DND-41 (cell line): ENCODE measurements around the gene MYCBP2.

ENCODE experiments used
- ATAC-seq: fragments of 200-7000 bp; cut with Tn5 transposase; 3 replicates; pipeline ENCODE4 v1.9.1; 2021; ENCODE audit warnings: low read depth; ENCODE audit not compliant: insufficient read depth
- DNase-seq: peaks from one replicate; pipeline ENCODE4 v3.0.0-alpha.2; 2020
- H2AFZ ChIP-seq: 2 replicates; pipeline ENCODE4 v1.6.0; 2012; ENCODE audit warnings: low read depth, low read length
- H3K27ac ChIP-seq: 2 replicates; pipeline ENCODE4 v1.5.1; 2012; ENCODE audit warnings: low read length, inconsistent platforms
- H3K27me3 ChIP-seq: fragments of 200-600 bp; sonication (generic); 2 replicates; pipeline ENCODE4 v1.6.0; 2012; ENCODE audit warnings: low read length, mild to moderate bottlenecking, inconsistent platforms; ENCODE audit not compliant: insufficient read depth, poor library complexity
- H3K36me3 ChIP-seq: 2 replicates; pipeline ENCODE4 v1.5.1; 2012; ENCODE audit warnings: low read length, inconsistent platforms; ENCODE audit not compliant: insufficient read depth
- H3K4me1 ChIP-seq: 2 replicates; pipeline ENCODE4 v1.5.1; 2012; ENCODE audit warnings: mild to moderate bottlenecking, low read length; ENCODE audit not compliant: insufficient read depth
- H3K4me2 ChIP-seq: 2 replicates; pipeline ENCODE4 v1.6.0; 2012; ENCODE audit warnings: mild to moderate bottlenecking, moderate library complexity, low read length, inconsistent platforms; ENCODE audit not compliant: insufficient read depth
- H3K4me3 ChIP-seq, 2 experiments: fragments of 200-600 bp in 1 of 2; shearing (Covaris generic) in 1 of 2; 2 replicates each; pipeline ENCODE4 v1.5.1; 2012 to 2016; ENCODE audit warnings: inconsistent platforms in 2 of 2, low read length in 2 of 2, mild to moderate bottlenecking in 2 of 2, low read depth in 1 of 2, moderate library complexity in 1 of 2
- H3K79me2 ChIP-seq: 2 replicates; pipeline ENCODE4 v1.6.0; 2012; ENCODE audit warnings: low read length, inconsistent platforms; ENCODE audit not compliant: insufficient read depth
- H3K9ac ChIP-seq: 2 replicates; pipeline ENCODE4 v1.6.0; 2012; ENCODE audit warnings: low read depth, mild to moderate bottlenecking, inconsistent platforms, low read length, moderate library complexity
- H3K9me3 ChIP-seq: 2 replicates; pipeline ENCODE4 v1.5.1; 2012; ENCODE audit warnings: low read length, moderate library complexity, mild to moderate bottlenecking, inconsistent platforms; ENCODE audit not compliant: insufficient read depth, severe bottlenecking
- H4K20me1 ChIP-seq: 2 replicates; pipeline ENCODE4 v1.6.0; 2012; ENCODE audit warnings: low read length; ENCODE audit not compliant: insufficient read depth
- CTCF ChIP-seq: IDR thresholded peaks from 2 replicates; pipeline ENCODE4 v1.5.1; 2012; ENCODE audit warnings: borderline replicate concordance, low read length, moderate library complexity, mild to moderate bottlenecking; ENCODE audit not compliant: poor library complexity, severe bottlenecking; ENCODE audit errors: extremely low read depth
- EZH2 ChIP-seq: IDR thresholded peaks from 3 replicates; pipeline ENCODE4 v1.6.1; 2012; ENCODE audit warnings: borderline replicate concordance, low read depth, mild to moderate bottlenecking, moderate library complexity, low read length, inconsistent platforms; ENCODE audit not compliant: severe bottlenecking

Gene MYCBP2

GRCh38 chr13:77326905-77327604, at the start of gene MYCBP2:
TSS of gene MYCBP2 (minus strand) at chr13:77327094. CDS start at chr13:77326775, 319 bp downstream.
- Histone ChIP-seq H3K4me3 (peak within 1 kb of the TSS; percentile 62 to 88), H2AFZ (peak within 1 kb of the TSS; percentile 92), H3K4me1 (peaks cover 64% of the 10 kb centered on the region), H3K27me3 (no peaks in the 10 kb centered on the region), H3K27ac (peak within 1 kb of the TSS; percentile 84), H3K79me2 (peaks cover 52% of the 10 kb centered on the region), H4K20me1 (peaks cover 31% of the 10 kb centered on the region; the same call in 1 of the 2 replicates), H3K9ac (peak within 1 kb of the TSS; percentile 77), H3K36me3 (no peaks in the 10 kb centered on the region), H3K9me3 (no peaks in the 10 kb centered on the region), H3K4me2 (peak within 1 kb of the TSS; percentile 93)
- ATAC-seq = peak; percentile 58
- peak; percentile 98 for DNase-seq
- TF ChIP-seq CTCF (no peak), EZH2 (no peak)

GRCh38 chr13:77375560-77376108, 48.7 kb upstream of the MYCBP2 start:
- DNase-seq = no peak
- Histone ChIP-seq H3K4me1 (no peaks in the 10 kb centered on the region), H3K36me3 (no peaks in the 10 kb centered on the region), H3K27ac (no peak overlapping the region), H2AFZ (no peak overlapping the region), H4K20me1 (no peaks in the 10 kb centered on the region), H3K4me2 (no peak overlapping the region), H3K9ac (no peak overlapping the region), H3K79me2 (no peaks in the 10 kb centered on the region), H3K27me3 (no peaks in the 10 kb centered on the region), H3K9me3 (no peaks in the 10 kb centered on the region), H3K4me3 (no peak overlapping the region)
- TF ChIP-seq EZH2 = no peak
- ATAC-seq = no peak

GRCh38 chr13:77374786-77375185, 47.9 kb upstream of the MYCBP2 start:
- H3K36me3 ChIP-seq = no peaks in the 10 kb centered on the region
- H3K9ac ChIP-seq = no peak overlapping the region
- H3K27me3 ChIP-seq = no peaks in the 10 kb centered on the region
- H3K4me2 ChIP-seq = no peak overlapping the region
- no peak overlapping the region; the same call in 1 of the 2 replicates for H2AFZ ChIP-seq
- no peak overlapping the region for H3K27ac ChIP-seq
- no peaks in the 10 kb centered on the region for H4K20me1 ChIP-seq
- H3K79me2 ChIP-seq = no peaks in the 10 kb centered on the region
- no peaks in the 10 kb centered on the region for H3K4me1 ChIP-seq
- no peaks in the 10 kb centered on the region for H3K9me3 ChIP-seq
- no peak overlapping the region for H3K4me3 ChIP-seq
- ATAC-seq (no peak), DNase-seq (no peak)
- TF ChIP-seq CTCF (no peak), EZH2 (no peak)

- H3K27me3 ChIP-seq = no peaks in the 10 kb centered on the region
- DNase-seq (no peak), ATAC-seq (no peak)
- TF ChIP-seq CTCF = no peak
- no peak for TF ChIP-seq EZH2
- no peaks in the 10 kb centered on the region for H3K4me1 ChIP-seq
- no peaks in the 10 kb centered on the region for H4K20me1 ChIP-seq
- no peak overlapping the region for H2AFZ ChIP-seq
- no peak overlapping the region for H3K9ac ChIP-seq
- no peak overlapping the region for H3K4me2 ChIP-seq
- H3K9me3 ChIP-seq = no peaks in the 10 kb centered on the region
- H3K36me3 ChIP-seq = no peaks in the 10 kb centered on the region
- no peak overlapping the region for H3K4me3 ChIP-seq
- no peak overlapping the region for H3K27ac ChIP-seq
- no peaks in the 10 kb centered on the region for H3K79me2 ChIP-seq
Observed at GRCh38 chr13:77374339-77374738, 47.4 kb upstream of the MYCBP2 start.
